Activated T-cell treated with anti-CD3 and anti-CD28 coated beads, Interleukin-2, amount 50 U/mL, for 4 hours (primary cell): ENCODE measurements around the gene PUS7L. TPM values are rescaled to one million over a fixed set of nuclear protein-coding genes. Genes with fewer than 3 reads are reported as not detected.

ENCODE experiments used
- total RNA-seq, 3 donors: library from RNA; stranded (reverse); gene quantifications; one replicate each; pipeline ENCODE4 v1.2.1, GENCODE V29; 2021

The PUS7L gene
- total RNA-seq, 3 donors from 2014 or later: 21.2 to 23.4 (median 22.4) TPM

Other genes with a start within 250 kb of the PUS7L start
- not detected for gene ADAMTS20, start 206.6 kb downstream of the PUS7L start, total RNA-seq
- gene IRAK4, start 161 bp upstream of the PUS7L start, total RNA-seq: 10 to 100 TPM; 15.4 to 17.5 (median 16.7) TPM
- gene TWF1, start 47.5 kb upstream of the PUS7L start, total RNA-seq: 10 to 100 TPM; 35.9 to 46.2 (median 40.7) TPM
- 1 to 10 TPM; 1.4 to 2.0 (median 1.4) TPM for gene TMEM117, start 77.3 kb upstream of the PUS7L start, total RNA-seq